ENCODE data around the gene PMEPA1.

DNA sequence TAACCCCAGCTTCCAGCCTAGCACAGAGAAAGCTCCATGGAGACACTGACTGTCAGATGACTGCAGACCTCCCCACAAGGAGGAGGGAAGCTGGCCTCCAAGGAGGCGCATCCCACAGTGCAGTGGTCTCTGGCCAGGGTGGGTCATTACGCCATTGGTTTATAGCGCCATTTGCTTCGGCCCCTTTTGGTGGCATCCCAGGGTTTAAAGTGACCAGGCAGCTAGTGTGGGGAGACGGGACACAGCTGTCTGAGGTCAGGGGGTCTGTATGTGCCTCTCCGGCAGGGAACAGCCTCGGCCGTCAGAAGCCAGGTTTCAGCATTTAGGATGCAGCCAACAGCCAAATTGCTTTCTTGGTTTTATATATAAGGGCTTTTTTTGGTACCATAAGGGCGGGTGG lies 15.8 kb upstream of the PMEPA1 start:
- TF ChIP-seq, protein P1, sequence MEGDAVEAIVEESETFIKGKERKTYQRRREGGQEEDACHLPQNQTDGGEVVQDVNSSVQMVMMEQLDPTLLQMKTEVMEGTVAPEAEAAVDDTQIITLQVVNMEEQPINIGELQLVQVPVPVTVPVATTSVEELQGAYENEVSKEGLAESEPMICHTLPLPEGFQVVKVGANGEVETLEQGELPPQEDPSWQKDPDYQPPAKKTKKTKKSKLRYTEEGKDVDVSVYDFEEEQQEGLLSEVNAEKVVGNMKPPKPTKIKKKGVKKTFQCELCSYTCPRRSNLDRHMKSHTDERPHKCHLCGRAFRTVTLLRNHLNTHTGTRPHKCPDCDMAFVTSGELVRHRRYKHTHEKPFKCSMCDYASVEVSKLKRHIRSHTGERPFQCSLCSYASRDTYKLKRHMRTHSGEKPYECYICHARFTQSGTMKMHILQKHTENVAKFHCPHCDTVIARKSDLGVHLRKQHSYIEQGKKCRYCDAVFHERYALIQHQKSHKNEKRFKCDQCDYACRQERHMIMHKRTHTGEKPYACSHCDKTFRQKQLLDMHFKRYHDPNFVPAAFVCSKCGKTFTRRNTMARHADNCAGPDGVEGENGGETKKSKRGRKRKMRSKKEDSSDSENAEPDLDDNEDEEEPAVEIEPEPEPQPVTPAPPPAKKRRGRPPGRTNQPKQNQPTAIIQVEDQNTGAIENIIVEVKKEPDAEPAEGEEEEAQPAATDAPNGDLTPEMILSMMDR (IDR thresholded peaks at IDR 0.05): no peak
- TF ChIP-seq POLR2A (IDR thresholded peaks at IDR 0.05): no peak

Measured in Peyer's patch (tissue), 4 donors.